ENCODE results near the gene ATXN7L1. TPM values are rescaled to one million over a fixed set of nuclear protein-coding genes. Genes with fewer than 3 reads are reported as not detected.

ATXN7L1 gene
- polyA plus RNA-seq, 1 experiment = 5.5 TPM

GRCh38 chr7:105621176-105621575 is 255.2 kb downstream of the ATXN7L1 start:
- ChIA-PET CTCF (interaction anchor here (1.7 kb wide), 1 partner anchor 422 kb away, joined by 3 read pairs; no protein-coding TSS in a partner anchor), POLR2A (no interaction called here)
- TF ChIP-seq, protein P1, sequence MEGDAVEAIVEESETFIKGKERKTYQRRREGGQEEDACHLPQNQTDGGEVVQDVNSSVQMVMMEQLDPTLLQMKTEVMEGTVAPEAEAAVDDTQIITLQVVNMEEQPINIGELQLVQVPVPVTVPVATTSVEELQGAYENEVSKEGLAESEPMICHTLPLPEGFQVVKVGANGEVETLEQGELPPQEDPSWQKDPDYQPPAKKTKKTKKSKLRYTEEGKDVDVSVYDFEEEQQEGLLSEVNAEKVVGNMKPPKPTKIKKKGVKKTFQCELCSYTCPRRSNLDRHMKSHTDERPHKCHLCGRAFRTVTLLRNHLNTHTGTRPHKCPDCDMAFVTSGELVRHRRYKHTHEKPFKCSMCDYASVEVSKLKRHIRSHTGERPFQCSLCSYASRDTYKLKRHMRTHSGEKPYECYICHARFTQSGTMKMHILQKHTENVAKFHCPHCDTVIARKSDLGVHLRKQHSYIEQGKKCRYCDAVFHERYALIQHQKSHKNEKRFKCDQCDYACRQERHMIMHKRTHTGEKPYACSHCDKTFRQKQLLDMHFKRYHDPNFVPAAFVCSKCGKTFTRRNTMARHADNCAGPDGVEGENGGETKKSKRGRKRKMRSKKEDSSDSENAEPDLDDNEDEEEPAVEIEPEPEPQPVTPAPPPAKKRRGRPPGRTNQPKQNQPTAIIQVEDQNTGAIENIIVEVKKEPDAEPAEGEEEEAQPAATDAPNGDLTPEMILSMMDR (IDR thresholded peaks at IDR 0.05; ENCODE audit: low read depth, low read length) = no peak
- Histone ChIP-seq H3K9me3 (ENCODE audit: control insufficient read depth, insufficient read depth, low read length) (no peaks in the 10 kb centered on the region), H3K27ac (ENCODE audit: low read depth, low read length) (no peak overlapping the region), H3K4me3 (ENCODE audit: low read depth, low read length) (no peak overlapping the region), H3K27me3 (ENCODE audit: control insufficient read depth, insufficient read depth, low read length) (no peaks in the 10 kb centered on the region)
- no peak for DNase-seq (ENCODE audit: low read depth, low spot score)

DNA sequence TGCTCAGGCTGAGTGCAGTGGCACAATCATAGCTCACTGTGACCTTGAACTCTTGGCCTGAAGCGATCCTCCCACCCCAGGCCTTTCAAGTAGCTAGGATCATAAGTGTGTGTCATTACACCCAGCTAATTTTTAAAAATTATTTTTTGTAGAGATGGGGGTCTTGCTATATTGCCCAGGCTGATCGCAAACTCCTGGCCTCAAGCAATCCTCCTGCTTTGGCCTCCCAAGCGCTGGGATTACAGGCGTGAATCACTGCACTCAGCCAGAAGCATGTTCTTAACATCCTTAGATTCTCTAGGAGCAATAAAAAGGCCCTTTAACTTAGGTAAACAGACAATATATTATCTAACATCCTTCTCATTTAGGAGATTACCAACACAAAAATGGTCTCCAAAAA is 256.8 kb downstream of the ATXN7L1 start:
- Histone ChIP-seq H3K27me3 (ENCODE audit: control insufficient read depth, insufficient read depth, low read length) (no peaks in the 10 kb centered on the region), H3K9me3 (ENCODE audit: control insufficient read depth, insufficient read depth, low read length) (no peaks in the 10 kb centered on the region), H3K4me3 (ENCODE audit: low read depth, low read length) (no peak overlapping the region), H3K27ac (ENCODE audit: low read depth, low read length) (no peak overlapping the region)
- POLR2A ChIA-PET = no interaction called here
- CTCF ChIA-PET = no interaction called here
- no peak for DNase-seq (ENCODE audit: low read depth, low spot score)
- TF ChIP-seq, protein P1 (IDR thresholded peaks at IDR 0.05; ENCODE audit: low read depth, low read length) = no peak

DNA sequence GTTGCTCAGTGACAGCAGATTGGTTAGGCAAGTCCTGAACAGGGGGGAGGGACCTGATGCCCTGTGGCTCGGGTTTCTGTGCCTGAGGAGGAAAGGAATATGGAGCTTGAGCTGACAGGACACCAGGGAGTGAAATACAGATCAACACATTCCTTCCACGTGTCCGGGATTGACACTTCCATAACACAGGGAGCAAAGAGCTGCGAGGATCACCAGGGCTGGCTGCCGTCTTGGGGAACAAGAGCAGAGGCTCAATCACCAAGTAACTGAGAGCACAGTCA is 258.4 kb downstream of the ATXN7L1 start:
- CTCF ChIA-PET = interaction anchor here (0.7 to 0.9 kb wide), 2 partner anchors 23 to 86 kb away, joined by 3 to 4 read pairs; no protein-coding TSS in a partner anchor
- H3K4me3 ChIP-seq (ENCODE audit: low read depth, low read length) = no peak overlapping the region
- POLR2A ChIA-PET = no interaction called here

DNA sequence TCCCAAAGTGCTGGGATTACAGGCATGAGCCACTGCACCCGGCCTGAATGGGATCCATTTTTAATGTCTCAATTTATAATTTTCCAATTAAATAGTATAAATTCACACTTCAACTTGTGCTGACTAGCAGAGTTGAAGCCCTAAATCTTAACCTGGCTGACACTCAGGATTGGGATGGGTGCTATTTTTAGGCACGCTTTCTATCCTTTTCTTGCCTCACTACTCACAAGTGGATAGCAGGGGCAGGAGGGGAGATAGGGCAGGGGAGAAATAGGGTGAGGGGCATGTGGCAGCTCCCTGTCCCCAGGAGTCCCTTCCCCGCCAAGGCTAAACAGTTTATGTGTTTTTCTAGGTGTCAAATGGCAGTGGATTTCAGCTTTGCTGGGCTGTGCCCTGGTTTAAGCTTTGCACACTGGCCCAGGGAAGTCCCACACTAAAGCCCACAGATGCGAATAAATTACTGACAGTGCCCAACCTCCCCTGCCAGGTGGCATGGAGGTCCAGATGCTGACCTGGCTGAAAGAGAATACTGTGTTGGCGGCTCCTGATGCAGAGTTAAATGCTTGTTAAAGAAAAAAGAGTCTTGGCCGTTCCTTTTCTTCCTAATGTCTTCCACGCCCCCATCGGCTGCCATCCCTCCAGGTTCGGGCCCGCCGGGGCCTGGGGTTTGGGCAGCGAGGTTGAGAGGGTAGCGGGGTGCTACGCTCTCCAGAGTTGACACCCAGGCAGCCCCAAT is 259.0 kb downstream of the ATXN7L1 start:
- no peaks in the 10 kb centered on the region for H3K9me3 ChIP-seq (ENCODE audit: control insufficient read depth, insufficient read depth, low read length)
- H3K27me3 ChIP-seq (ENCODE audit: control insufficient read depth, insufficient read depth, low read length) = no peaks in the 10 kb centered on the region
- DNase-seq (ENCODE audit: low read depth, low spot score) = no peak
- no peak overlapping the region for H3K27ac ChIP-seq (ENCODE audit: low read depth, low read length)
- H3K4me3 ChIP-seq (ENCODE audit: low read depth, low read length) = no peak overlapping the region
- TF ChIP-seq, protein P1 (IDR thresholded peaks at IDR 0.05; ENCODE audit: low read depth, low read length) = no peak
- POLR2A ChIA-PET = no interaction called here
- CTCF ChIA-PET = interaction anchor here (0.7 to 0.9 kb wide), 2 partner anchors 22 to 86 kb away, joined by 3 to 4 read pairs; no protein-coding TSS in a partner anchor

More for the DNA sequence above, 258.4 kb downstream of the ATXN7L1 start:
- DNase-seq (ENCODE audit: low read depth, low spot score) = no peak
- TF ChIP-seq, protein P1 (IDR thresholded peaks at IDR 0.05; ENCODE audit: low read depth, low read length) = no peak
- H3K27ac ChIP-seq (ENCODE audit: low read depth, low read length) = no peak overlapping the region
- no peaks in the 10 kb centered on the region for H3K9me3 ChIP-seq (ENCODE audit: control insufficient read depth, insufficient read depth, low read length)
- H3K27me3 ChIP-seq (ENCODE audit: control insufficient read depth, insufficient read depth, low read length) = no peaks in the 10 kb centered on the region

DNA sequence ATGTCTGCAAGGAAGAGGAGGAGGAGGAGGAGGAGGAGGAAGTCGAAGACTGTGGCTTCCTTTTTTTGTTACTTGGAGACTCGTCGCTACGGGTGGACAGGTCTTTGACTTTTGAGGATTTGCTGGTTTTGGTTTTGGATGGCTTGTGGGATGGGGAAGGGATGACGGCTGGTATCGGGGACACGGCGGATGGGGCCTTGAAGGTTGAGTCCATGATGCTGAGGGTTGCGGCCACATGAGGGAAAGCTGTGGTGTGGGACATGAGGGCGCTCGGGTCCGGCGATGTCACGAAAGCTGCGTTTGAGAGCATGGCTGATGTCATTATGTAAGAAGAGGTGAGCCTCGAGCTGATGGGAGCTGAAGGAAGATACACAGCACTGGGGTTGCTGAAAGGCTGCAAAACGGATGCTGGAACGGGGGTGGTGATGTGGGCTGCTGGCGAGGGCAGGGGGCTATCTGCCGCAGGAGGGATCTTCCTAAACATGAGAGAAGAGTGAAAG is 262.0 kb downstream of the ATXN7L1 start:
- no peak overlapping the region for H3K27ac ChIP-seq (ENCODE audit: low read depth, low read length)
- no peaks in the 10 kb centered on the region for H3K9me3 ChIP-seq (ENCODE audit: control insufficient read depth, insufficient read depth, low read length)
- ChIA-PET POLR2A (no interaction called here), CTCF (no interaction called here)
- no peaks in the 10 kb centered on the region for H3K27me3 ChIP-seq (ENCODE audit: control insufficient read depth, insufficient read depth, low read length)
- DNase-seq (ENCODE audit: low read depth, low spot score) = no peak
- H3K4me3 ChIP-seq (ENCODE audit: low read depth, low read length) = no peak overlapping the region
- TF ChIP-seq, protein P1 (IDR thresholded peaks at IDR 0.05; ENCODE audit: low read depth, low read length) = no peak
